Activated CD8-positive, alpha-beta memory T cell treated with anti-CD3 and anti-CD28 coated beads for 4 hours (primary cell): ENCODE data around the gene HSF2BP.
"Not testable (repeated sequence)": the region's sequence is repeated elsewhere in the genome, so short reads cannot be mapped to it uniquely, and the experiment has no call there.

Experiments used
- DNase-seq, 2 donors: peaks; one replicate each; pipeline ENCODE4 v3.0.0-alpha.2; 2020; ENCODE audit warnings: low read depth in 2 of 2

The HSF2BP gene

GRCh38 chr21:43687566-43688399 lies 28.5 kb upstream of the HSF2BP start:
- DNase-seq, result no peak

DNA sequence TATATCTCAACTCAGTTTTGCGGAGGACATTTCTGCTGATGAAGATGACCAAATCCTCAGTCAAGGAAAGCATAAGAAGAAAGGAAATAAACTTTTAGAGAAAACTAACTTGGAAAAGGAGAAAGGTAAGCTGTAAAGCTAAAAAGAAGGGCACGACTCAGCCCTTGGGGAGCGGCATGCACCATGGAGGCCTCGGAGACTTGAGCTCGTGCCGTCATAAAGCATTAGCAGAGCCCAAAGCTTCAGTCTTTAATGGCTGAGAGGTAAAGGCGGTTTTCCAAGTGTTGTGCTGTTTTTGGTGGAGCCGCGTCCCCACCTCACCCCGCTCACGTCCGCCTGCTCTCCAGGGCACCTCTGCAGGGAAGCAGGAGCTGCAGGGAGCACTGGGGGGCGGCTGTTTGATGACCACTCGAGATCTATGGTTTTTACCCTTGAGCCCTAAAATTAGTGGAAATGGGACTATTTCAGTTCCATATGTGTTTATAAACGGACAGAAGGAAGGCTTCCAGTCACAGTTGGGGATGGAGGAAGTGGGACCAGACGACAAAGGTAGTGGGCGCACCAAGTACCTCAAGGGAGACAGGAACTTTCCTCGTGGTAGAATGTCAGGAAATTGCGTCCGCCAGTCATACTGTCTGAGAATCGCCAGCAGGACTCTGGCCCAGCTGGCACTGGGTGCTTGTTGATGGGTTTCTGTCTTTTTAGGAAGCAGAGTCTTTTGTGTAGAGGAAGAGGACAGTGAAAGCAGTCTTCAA lies 27.7 kb upstream of the HSF2BP start:
- no peak for DNase-seq

DNA sequence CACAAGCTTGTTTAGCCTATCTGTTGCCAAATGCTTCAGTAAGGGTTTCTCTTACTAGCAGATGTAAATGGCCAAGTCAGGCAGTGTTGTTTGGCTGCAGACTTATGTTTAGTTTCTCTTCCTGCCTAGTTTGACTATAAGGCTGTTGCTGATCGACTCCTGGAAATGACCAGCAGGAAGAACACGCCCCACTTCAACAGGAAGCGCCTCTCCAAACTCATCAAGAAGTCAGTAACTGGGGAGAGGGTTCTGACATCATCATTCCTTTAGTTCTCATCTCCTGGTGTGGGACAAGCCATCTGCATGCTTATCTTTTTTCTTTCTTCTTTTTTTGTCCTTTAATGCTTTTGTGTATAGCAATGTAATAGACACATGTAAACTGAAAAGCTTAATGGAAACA lies 25.1 kb upstream of the HSF2BP start:
- DNase-seq, result no peak

GRCh38 chr21:43681650-43682049 lies 22.4 kb upstream of the HSF2BP start:
- no peak for DNase-seq

DNA sequence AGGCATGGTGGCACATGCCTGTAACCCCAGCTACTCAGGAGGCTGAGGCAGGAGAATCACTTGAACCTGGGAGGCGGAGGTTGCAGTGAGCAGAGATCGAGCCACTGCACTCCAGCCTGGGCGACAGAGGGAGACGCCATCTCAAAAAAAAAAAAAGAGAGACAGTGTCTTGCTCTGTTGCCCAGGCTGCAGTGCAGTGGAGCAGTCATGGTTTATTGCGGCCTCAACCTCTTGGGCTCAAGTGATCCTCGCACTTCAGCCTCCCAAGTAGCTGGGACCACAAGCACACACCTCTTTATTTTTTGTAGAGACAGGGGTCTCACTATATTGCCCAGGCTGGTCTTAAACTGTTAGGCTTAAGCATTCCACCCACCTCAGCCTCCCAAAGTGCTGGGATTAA lies 21.1 kb upstream of the HSF2BP start:
- DNase-seq, result not testable (repeated sequence)

DNA sequence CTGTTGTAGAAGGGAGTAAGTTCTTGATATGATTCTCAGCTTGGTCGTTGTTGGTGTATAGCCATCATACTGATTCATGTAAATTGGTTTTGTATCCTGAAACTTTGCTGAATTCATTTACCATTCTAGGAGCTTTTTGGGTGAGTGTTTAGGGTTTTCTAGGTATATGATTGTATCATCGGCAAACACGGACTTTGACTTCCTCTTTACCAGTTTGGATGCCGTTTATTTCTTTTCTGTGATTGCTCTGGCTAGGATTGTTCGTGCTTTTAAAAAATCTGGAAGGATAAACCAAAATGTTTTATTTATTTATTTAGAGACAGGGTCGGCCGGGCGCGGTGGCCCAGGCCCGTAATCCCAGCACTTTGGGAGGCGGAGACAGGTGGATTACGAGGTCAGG lies 20.7 kb upstream of the HSF2BP start:
- no peak for DNase-seq

GRCh38 chr21:43676391-43676790 lies 17.1 kb upstream of the HSF2BP start:
- DNase-seq, result no peak

DNA sequence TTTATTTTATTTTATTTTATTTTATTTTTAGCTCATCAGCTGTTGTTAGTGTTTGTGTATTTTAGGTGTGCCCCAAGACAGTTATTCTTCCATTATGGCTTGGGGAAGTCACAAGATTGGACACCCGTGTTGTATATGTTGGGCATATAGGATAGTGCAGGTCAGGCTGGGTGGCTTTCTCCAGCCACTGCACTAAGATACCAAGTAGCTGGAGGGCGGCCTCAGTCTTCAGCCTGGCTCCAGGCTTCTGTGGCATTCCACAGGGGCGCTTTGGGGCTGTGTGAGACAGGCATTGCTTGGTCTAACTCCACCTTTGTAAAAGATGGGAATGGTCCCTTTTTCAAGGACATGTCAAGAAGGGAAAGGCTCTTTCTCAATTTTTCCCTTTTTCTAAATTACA lies 16.6 kb upstream of the HSF2BP start:
- no peak for DNase-seq

- no peak for DNase-seq
These were observed 10.7 kb upstream of the HSF2BP start for GRCh38 chr21:43669828-43670605.

DNA sequence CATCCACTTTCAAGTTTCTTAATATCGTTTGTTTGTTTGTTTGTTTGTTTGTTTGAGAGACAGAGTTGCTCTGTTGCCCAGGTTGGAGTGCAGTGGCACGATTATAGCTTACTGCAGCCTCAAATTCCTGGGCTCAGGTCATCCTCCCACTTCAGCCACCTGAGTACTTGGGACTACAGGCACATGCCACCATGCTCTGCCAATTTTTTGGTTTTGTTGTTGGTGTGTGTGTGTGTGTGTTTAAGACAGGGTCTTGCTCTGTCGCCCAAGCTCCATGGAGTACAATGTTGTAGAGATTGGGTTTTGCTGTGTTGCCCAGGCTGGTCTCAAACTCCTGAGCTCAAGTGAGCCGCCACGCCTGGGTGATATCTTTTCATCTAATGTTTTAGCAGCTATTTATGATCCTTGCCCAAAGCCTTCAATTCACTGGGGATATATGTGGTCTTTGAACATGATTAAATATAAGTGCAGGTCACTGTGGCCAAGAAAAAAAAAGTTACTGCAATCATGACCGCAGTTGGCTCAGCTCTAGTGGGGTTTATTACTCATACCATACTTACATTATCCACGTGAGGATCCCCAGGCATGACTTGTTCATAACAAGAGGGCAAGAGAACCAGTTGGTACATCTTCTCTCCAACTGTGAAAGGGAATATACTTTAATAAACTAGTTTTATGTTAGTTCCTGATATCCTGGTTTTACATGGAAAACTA lies 8.1 kb upstream of the HSF2BP start:
- DNase-seq, result no peak

DNA sequence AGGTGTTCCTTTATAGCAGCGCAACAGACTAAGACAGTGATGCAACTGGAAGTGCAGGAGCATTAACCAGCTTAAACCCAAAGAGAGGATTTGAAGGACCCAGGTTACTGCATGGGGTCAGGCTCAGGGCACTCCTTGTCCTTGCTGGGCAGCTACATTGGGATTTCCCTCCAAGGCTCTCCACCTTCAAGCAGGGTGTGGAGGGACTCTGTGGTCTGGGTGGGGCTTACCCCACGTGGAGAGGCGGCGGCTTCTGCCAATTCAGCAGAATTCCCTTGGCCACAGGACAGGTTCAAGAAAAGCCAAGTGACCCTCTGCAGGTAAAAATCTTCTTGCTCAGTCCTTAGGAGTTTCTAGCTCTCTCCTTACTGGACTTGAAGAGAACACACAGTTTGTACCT lies 6.6 kb upstream of the HSF2BP start:
- DNase-seq, result no peak

GRCh38 chr21:43664358-43664757 lies 5.1 kb upstream of the HSF2BP start:
- DNase-seq, result no peak

GRCh38 chr21:43663033-43663432 lies 3.7 kb upstream of the HSF2BP start:
- no peak for DNase-seq

DNA sequence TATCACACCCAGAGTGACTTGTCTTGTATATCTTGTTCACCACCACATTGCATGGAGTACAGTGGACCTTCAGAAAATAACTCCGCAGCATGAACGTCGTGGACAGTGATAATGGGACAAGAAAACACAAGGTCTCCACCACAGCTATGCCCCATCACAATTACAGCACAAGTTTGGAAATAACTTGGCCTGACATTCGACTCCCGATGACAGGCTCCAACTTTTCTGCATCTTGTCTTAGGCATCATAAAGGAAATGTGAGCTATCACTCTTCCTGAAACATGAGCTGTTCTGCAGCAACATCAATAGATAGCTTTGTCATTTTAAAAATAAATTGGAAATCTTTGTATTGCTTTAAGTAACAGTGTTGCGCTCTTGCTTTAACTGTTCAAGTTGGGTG lies 3.0 kb upstream of the HSF2BP start:
- no peak for DNase-seq

DNA sequence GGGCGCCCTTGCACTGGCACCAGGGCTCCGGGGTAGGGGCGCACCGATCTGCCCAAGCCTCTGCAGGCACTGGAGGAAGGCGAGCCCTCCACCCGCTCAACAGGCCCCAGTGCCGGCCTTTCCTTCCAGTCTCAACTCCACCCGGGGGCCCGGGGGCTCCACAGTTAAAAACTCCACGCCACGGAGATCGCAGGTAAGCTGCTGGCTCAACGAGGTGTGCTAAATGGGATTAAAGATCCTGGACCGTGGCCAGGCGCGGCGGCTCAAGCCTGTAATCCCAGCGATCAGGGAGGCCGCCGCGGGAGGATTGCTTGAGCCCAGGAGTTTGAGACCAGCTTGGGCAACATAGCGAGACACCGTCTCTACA lies 536 bp downstream of the HSF2BP start:
- no peak for DNase-seq

DNA sequence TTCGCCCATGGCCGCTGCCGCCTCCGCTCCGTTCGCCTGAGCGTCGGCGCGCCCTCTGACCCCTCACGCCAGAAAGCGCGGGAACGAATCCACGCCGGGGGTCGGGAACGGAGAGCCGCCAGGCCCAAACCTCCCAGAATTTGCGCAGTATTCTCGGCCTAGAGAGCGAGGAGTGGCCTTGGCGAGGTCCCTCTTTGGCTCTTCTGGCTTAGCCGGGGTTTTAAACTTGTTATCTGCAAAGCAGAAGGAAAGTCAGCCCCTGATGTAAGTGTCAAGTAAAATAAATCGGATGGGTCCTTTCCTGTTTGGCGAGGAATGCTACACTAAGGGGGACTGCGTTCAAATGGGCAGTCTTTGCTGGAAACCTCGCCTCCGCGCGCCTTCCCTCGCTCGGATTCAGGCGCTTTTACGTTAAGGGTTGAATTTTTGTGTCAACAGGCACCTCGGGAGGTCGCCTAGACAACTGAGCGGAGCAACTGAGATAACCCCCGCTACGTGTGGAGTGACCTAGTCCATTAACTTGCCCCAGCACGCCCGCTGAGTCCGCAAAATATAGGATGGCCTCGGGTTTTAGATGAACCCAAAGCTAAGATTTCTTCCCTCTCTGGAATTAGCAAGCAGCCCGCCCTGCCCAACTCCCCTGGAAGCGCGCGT lies 1.1 kb downstream of the HSF2BP start:
- DNase-seq, result no peak

DNA sequence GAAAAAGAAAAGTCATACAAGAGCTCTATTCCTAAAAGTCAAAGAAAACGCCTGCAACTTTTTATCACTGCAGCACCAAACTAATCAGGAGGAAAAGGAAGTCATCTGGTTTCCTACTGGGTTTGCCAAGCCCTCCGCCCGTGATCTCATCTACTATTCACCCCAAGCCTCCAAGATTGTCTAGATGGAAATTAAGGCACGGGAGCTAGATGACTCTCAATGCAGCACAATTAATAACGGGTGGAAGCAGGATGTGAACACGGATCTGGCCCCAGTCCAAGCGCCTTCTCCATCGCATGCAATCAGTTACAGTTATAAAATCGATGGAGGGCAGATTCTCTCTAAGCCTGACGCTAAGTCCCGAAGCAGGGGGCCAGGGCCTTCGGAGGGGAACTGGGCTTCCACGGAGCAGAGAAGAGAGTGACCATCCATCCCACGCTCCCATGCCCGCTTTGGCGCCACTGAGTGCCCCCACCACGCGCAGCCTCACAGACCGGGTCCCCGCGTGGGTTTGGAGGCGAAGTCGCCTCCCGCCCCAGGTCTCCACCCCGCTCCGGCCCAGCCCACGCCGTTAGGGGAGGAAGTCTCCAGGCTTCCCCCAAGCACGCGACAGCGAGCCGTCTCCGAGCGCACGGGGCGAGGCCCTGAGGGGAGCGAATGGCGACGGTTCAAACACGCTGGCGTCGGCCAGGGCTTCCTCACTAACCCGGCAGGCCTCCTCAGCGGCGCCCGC lies 1.8 kb downstream of the HSF2BP start:
- no peak for DNase-seq

GRCh38 chr21:43654806-43655489 lies 4.3 kb downstream of the HSF2BP start:
- no peak for DNase-seq

DNA sequence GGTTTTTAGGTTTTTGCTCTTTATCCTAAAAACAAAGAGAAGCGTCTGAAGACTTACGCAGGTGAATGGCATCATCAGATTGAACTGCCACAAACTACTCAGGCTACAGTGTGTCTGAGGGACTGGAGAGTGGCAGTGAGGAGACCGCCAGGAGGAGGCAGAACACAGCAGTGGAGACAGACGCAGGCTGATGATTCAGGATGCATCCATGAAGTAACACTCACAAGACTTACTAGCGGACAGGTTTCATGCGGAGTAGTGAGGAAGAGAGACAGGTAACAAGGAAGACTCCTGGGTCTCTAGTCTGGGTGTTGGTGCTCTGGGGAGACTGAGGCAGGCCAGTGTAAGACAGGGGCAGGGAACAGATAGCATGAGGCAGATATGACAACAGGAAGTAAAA lies 5.7 kb downstream of the HSF2BP start:
- no peak for DNase-seq

DNA sequence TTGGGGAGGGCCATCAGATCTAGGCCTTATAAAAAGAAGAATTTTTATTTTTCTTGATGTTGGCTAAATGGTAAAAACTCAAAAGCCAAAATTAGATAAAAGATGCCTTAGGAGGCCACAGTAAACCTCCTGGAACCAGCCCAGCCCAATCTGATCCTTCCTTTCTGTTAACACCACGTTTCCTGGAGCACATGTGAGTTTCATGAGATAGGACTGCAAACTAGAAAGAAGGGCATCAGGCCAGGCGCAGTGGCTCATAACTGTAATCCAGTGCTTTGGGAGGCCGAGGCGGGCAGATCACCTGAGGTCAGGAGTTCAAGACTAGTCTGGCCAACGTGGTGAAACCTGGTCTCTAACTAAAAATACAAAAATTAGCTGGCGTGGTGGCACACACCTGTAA lies 6.7 kb downstream of the HSF2BP start:
- DNase-seq, result no peak
